GM18858 (cell line): Measurements from ENCODE around the gene MPC1.
"Not testable (repeated sequence)": the region's sequence is repeated elsewhere in the genome, so short reads cannot be mapped to it uniquely, and the experiment has no call there.

Experiments
- ATAC-seq: cut with Tn5 transposase; IDR thresholded peaks from one replicate; pipeline ENCODE4 v1.9.1; 2021; ENCODE audit not compliant: unreplicated experiment

Gene MPC1

GRCh38 chr6:166408936-166409755 lies 26.4 kb upstream of the MPC1 start:
- no peak for ATAC-seq

GRCh38 chr6:166406197-166406596 lies 23.5 kb upstream of the MPC1 start:
- no peak for ATAC-seq

DNA sequence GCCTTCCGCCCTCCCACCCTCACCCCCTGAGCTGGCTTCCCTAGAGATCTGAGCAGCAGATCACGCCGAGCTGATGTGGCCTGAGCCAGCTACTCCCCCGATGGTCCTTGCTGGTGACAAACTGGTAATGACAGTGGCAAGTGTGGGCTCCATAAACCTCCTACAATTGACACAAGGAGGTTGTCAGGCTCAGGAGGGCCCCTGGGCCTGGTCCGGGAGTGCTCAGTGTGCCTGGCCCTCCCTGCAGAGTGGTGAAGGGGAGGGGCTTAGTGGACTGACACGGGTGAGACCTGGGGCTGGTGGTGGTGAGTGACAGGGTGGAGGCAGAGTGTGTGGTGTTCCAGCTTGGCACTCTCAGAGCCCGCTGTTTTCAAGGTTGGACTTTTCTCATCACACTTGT lies 22.6 kb upstream of the MPC1 start:
- ATAC-seq, result no peak

DNA sequence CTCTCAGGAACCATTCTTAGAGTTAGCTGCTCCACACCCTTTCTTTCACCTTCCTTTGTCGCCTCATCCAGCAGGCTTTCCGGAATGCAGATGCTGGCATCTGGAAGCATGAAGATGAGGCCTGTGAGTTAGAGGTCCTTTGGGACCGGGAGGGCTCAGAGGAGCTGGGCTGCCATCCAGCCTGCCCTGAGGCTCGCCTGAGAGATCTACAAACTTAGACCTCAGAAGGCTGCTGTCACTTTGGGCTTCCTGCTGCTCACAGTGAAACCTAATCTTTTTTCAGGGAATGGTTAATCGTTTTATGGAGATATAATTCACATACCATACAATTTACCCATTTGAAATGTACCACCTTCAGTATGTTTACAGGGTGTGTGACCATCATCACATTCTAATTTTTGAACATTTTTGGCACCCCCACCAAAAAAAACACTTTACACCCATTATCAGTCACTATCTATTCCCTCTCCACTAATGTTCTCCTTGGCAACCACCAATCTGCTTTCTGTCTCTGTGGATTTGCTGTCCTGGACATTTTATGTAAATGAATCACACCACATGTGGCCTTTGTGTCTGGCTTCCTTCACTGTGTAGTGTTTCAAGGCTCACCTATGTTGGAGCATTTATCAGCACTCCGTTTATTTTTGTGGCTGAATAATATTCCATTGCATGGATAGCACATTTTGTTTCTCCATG lies 20.0 kb upstream of the MPC1 start:
- ATAC-seq, result no peak

- peak; percentile 83 for ATAC-seq
Observed at GRCh38 chr6:166400649-166401250, 18.0 kb upstream of the MPC1 start.

GRCh38 chr6:166400181-166400580 lies 17.4 kb upstream of the MPC1 start:
- ATAC-seq, result no peak

DNA sequence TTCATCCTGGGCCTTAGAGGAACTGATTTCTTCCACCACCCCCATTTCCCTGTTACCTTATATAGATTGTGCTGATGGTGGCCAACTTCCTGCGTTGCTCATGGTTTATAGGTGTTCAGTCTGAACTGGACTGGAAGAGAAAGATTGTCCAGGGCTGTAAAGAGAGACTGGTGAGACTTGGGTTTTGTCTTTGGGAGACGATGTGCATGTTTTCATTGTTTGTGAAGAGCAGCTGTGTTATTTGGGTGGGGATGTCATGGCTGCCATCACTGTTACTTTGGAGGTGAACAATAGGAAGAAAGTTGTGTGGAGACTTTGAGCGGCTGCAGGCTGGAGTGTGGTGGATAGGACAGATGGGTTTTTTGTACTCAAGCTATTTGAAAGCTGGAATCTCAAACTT lies 15.6 kb upstream of the MPC1 start:
- ATAC-seq, result no peak

- ATAC-seq, result no peak
Observed at GRCh38 chr6:166397849-166398248, 15.1 kb upstream of the MPC1 start.

GRCh38 chr6:166395778-166396177 lies 13.0 kb upstream of the MPC1 start:
- ATAC-seq, result no peak

GRCh38 chr6:166395351-166395750 lies 12.6 kb upstream of the MPC1 start:
- ATAC-seq, result no peak

- ATAC-seq, result no peak
Observed at GRCh38 chr6:166394036-166394892, 11.5 kb upstream of the MPC1 start.

GRCh38 chr6:166393535-166393823 lies 10.7 kb upstream of the MPC1 start:
- ATAC-seq, result no peak

GRCh38 chr6:166392755-166393534 lies 10.2 kb upstream of the MPC1 start:
- not testable (repeated sequence) for ATAC-seq

- ATAC-seq, result no peak
Observed at GRCh38 chr6:166389119-166389518, 6.4 kb upstream of the MPC1 start.

GRCh38 chr6:166388290-166389004 lies 5.7 kb upstream of the MPC1 start:
- no peak for ATAC-seq

DNA sequence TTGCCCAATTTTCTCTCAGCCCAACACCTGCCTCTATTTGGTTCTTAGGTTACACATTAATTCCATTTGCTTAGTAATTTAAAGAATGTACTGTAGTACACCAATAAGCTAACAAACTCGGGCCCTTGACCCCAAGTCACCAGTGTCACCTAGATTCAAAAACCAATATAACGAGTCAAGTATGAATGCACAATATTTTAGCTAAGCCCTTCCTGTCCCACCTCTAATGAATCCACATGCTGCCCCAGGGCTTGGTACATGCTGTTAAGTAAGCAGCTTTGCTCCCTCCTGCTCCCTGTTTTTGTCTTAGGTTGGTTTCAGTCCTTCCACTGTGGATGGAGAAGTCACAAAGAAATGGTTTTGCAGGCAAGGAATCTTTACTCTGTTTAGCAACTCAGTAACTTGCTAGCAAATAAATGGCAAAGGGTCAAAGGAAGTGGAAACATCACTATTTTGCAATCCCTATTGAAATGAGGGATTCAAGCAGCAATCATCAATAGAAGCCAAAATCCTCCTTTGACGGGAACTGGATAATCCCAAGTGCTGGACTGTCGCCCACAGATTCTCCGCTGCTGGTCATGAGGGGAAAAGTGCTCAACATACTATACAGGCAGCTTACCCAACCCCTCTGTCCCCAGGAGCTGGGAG lies 5.0 kb upstream of the MPC1 start:
- no peak for ATAC-seq

- ATAC-seq, result not testable (repeated sequence)
Observed at GRCh38 chr6:166387098-166387497, 4.4 kb upstream of the MPC1 start.

GRCh38 chr6:166386111-166386510 lies 3.4 kb upstream of the MPC1 start:
- ATAC-seq, result no peak

DNA sequence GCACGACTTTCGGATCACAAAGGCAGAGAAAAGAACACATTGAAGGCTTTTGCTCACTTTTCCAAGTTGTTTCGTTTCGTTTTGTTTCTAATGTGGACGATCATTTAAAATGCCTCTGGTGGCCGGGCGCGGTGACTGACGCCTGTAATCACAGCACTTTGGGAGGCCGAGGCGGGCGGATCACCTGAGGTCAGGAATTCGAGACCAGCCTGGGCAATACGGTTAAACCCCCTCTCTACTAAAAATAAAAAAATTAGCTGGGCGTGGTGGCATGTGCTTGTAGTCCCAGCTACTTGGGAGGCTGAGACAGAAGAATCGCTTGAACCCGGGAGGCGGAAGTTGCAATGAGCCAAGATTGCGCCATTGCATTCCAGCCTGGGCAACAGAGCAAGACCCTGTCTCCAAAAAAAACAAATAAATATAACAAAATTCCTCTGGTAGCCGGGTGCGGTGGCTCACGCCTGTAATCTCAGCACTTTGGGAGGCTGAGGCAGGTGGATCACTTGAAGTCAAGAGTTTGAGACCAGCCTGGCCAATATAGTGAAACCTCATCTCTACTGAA lies 1.1 kb upstream of the MPC1 start:
- ATAC-seq, result not testable (repeated sequence)
